ENCODE results near the gene KRTAP4-12.
"Not testable (repeated sequence)": the region's sequence is repeated elsewhere in the genome, so short reads cannot be mapped to it uniquely, and the experiment has no call there.

KRTAP4-12 gene

GRCh38 chr17:41107941-41108450, 16.0 kb downstream of the KRTAP4-12 start:
- TF ChIP-seq CTCF (IDR thresholded peaks at IDR 0.05) (no peak), ZFX (IDR thresholded peaks at IDR 0.05; ENCODE audit: borderline replicate concordance) (no peak)
- H3K27ac ChIP-seq = no peak overlapping the region

- not testable (repeated sequence) for H3K27ac ChIP-seq
Measured at GRCh38 chr17:41105347-41105746, 18.6 kb downstream of the KRTAP4-12 start, which contains the start of gene KRTAP4-9. Gene KRTAP4-9, plus strand, starts transcription at chr17:41105389. Its CDS starts 0 bp downstream, at chr17:41105389.

GRCh38 chr17:41104386-41105038, 19.5 kb downstream of the KRTAP4-12 start:
- H3K27ac ChIP-seq = not testable (repeated sequence)

GRCh38 chr17:41103896-41104295, 20.1 kb downstream of the KRTAP4-12 start:
- TF ChIP-seq CTCF (IDR thresholded peaks at IDR 0.05) (no peak), ZFX (IDR thresholded peaks at IDR 0.05; ENCODE audit: borderline replicate concordance) (no peak)
- H3K27ac ChIP-seq = no peak overlapping the region

- no peak within 1 kb of the TSS for H3K27ac ChIP-seq
- TF ChIP-seq ZFX (IDR thresholded peaks at IDR 0.05; ENCODE audit: borderline replicate concordance) (no peak), CTCF (IDR thresholded peaks at IDR 0.05) (no peak)
Measured at GRCh38 chr17:41101586-41102259, 22.3 kb downstream of the KRTAP4-12 start, which contains the start of gene KRTAP4-16. Gene KRTAP4-16, minus strand, starts transcription at chr17:41102209. Its CDS starts 0 bp downstream, at chr17:41102209.

GRCh38 chr17:41099682-41100480, 24.1 kb downstream of the KRTAP4-12 start:
- not testable (repeated sequence) for H3K27ac ChIP-seq

GRCh38 chr17:41098481-41098880, 25.5 kb downstream of the KRTAP4-12 start:
- no peak overlapping the region for H3K27ac ChIP-seq
- TF ChIP-seq ZFX (IDR thresholded peaks at IDR 0.05; ENCODE audit: borderline replicate concordance) (no peak), CTCF (IDR thresholded peaks at IDR 0.05) (no peak)

- no peak for TF ChIP-seq ZFX (IDR thresholded peaks at IDR 0.05; ENCODE audit: borderline replicate concordance)
- no peak for TF ChIP-seq CTCF (IDR thresholded peaks at IDR 0.05)
Measured at GRCh38 chr17:41098042-41098441, 25.9 kb downstream of the KRTAP4-12 start, which contains the start of gene KRTAP4-8. Gene KRTAP4-8, minus strand, starts transcription at chr17:41098142. Its CDS starts 58 bp downstream, at chr17:41098084.

More at GRCh38 chr17:41098042-41098441, 25.9 kb downstream of the KRTAP4-12 start, which contains the start of gene KRTAP4-8:
- H3K27ac ChIP-seq = no peak within 1 kb of the TSS

All from 22Rv1 (cell line).